Neural cell (in vitro differentiated cells): ENCODE results near the gene TRIM56. TPM values are rescaled to one million over a fixed set of nuclear protein-coding genes. Genes with fewer than 3 reads are reported as not detected.

Source experiments
- H2AFZ ChIP-seq: fragments of 200-600, 300-800 bp; sonication (generic), shearing (Covaris generic); 2 replicates; pipeline ENCODE4 v1.6.0; 2014; ENCODE audit warnings: low read depth, mild to moderate bottlenecking, antibody characterized with exemption, low read length, moderate library complexity
- H3F3A ChIP-seq: fragments of 200-600 bp; shearing (Covaris generic); 2 replicates; pipeline ENCODE4 v1.6.1; 2016; ENCODE audit warnings: mild to moderate bottlenecking, moderate library complexity, mixed read lengths, antibody characterized with exemption, low read length; ENCODE audit not compliant: insufficient read depth, poor library complexity, severe bottlenecking
- H3K27ac ChIP-seq: fragments of 200-600, 300-800 bp; sonication (generic), shearing (Covaris generic); 2 replicates; pipeline ENCODE4 v1.5.1; 2014; ENCODE audit warnings: mild to moderate bottlenecking, low read length, moderate library complexity
- H3K27me3 ChIP-seq: fragments of 300-800, 200-600 bp; sonication (generic), shearing (Covaris generic); 2 replicates; pipeline ENCODE4 v1.6.0; 2014; ENCODE audit warnings: mild to moderate bottlenecking, low read depth, low read length, moderate library complexity; ENCODE audit not compliant: insufficient read depth
- H3K36me3 ChIP-seq: fragments of 300-800, 200-600 bp; sonication (generic), shearing (Covaris generic); 2 replicates; pipeline ENCODE4 v1.5.1; 2014; ENCODE audit warnings: mild to moderate bottlenecking, antibody characterized with exemption, low read length, moderate library complexity; ENCODE audit not compliant: insufficient read depth
- H3K4me2 ChIP-seq: fragments of 300-800, 200-600 bp; sonication (generic), shearing (Covaris generic); 2 replicates; pipeline ENCODE4 v1.6.0; 2014; ENCODE audit warnings: mild to moderate bottlenecking, low read length
- H3K4me3 ChIP-seq: fragments of 300-800, 200-600 bp; sonication (generic), shearing (Covaris generic); 2 replicates; pipeline ENCODE4 v1.5.1; 2014; ENCODE audit warnings: mild to moderate bottlenecking, low read length, moderate library complexity
- H3K79me2 ChIP-seq: fragments of 200-600 bp; shearing (Covaris generic); replicated peaks from 2 replicates; pipeline ENCODE4 v1.6.0; 2014; ENCODE audit warnings: mild to moderate bottlenecking, low read length, moderate library complexity; ENCODE audit not compliant: insufficient read depth
- H3K9ac ChIP-seq: fragments of 300-800, 200-600 bp; sonication (generic), shearing (Covaris generic); 2 replicates; pipeline ENCODE4 v1.6.1; 2016; ENCODE audit warnings: mild to moderate bottlenecking, low read length, mixed read lengths
- H3K9me2 ChIP-seq: fragments of 200-600 bp; shearing (Covaris generic); 2 replicates; pipeline ENCODE4 v1.6.1; 2016; ENCODE audit warnings: mild to moderate bottlenecking, low read length, mixed read lengths; ENCODE audit not compliant: insufficient read depth
- H3K9me3 ChIP-seq: fragments of 200-600, 300-800 bp; sonication (generic), shearing (Covaris generic); 2 replicates; pipeline ENCODE4 v1.6.1; 2016; ENCODE audit warnings: mild to moderate bottlenecking, mixed run types, low read length, moderate library complexity, mixed read lengths
- H4K20me1 ChIP-seq: fragments of 200-600 bp; shearing (Covaris generic); 2 replicates; pipeline ENCODE4 v1.6.1; 2016; ENCODE audit warnings: mild to moderate bottlenecking, mixed run types; ENCODE audit not compliant: insufficient read depth
- CTCF ChIP-seq: fragments of 450-650 bp; IDR thresholded peaks from 2 replicates; pipeline ENCODE4 v1.5.1; 2014; ENCODE audit warnings: antibody characterized with exemption, mild to moderate bottlenecking, moderate library complexity; ENCODE audit not compliant: poor library complexity, severe bottlenecking
- EP300 ChIP-seq: fragments of 450-650 bp; conservative IDR thresholded peaks from 2 replicates; pipeline ENCODE4 v1.6.1; 2014; ENCODE audit warnings: antibody characterized with exemption, mild to moderate bottlenecking, moderate library complexity; ENCODE audit not compliant: poor library complexity, severe bottlenecking
- EZH2 ChIP-seq: fragments of 200-600, 300-800 bp; shearing (Covaris generic), sonication (generic); IDR thresholded peaks from 2 replicates; pipeline ENCODE4 v1.6.1; 2014; ENCODE audit warnings: antibody characterized with exemption, low read length, borderline replicate concordance, mild to moderate bottlenecking; ENCODE audit not compliant: insufficient read depth, poor library complexity, severe bottlenecking
- MXI1 ChIP-seq: fragments of 450-650 bp; conservative IDR thresholded peaks from 2 replicates; pipeline ENCODE4 v1.6.1; 2014; ENCODE audit warnings: antibody characterized with exemption, mild to moderate bottlenecking; ENCODE audit not compliant: poor library complexity, severe bottlenecking
- POLR2AphosphoS5 ChIP-seq: IDR thresholded peaks from 2 replicates; pipeline ENCODE4 v1.6.1; 2012
- RAD21 ChIP-seq: fragments of 450-650 bp; conservative IDR thresholded peaks from 2 replicates; pipeline ENCODE4 v1.6.1; 2014; ENCODE audit warnings: antibody characterized with exemption, mild to moderate bottlenecking, moderate library complexity
- REST ChIP-seq: IDR thresholded peaks from 2 replicates; pipeline ENCODE4 v1.6.1; 2012; ENCODE audit warnings: borderline replicate concordance
- SMC3 ChIP-seq: fragments of 450-650 bp; conservative IDR thresholded peaks from 2 replicates; pipeline ENCODE4 v1.6.1; 2014; ENCODE audit warnings: antibody characterized with exemption, mild to moderate bottlenecking, moderate library complexity; ENCODE audit not compliant: poor library complexity
- TAF1 ChIP-seq: IDR thresholded peaks from 2 replicates; pipeline ENCODE4 v1.6.1; 2012; ENCODE audit warnings: low read depth
- polyA plus RNA-seq: library from polyadenylated mRNA; depleted of rRNA; stranded (reverse); fragments of >200 nt; gene quantifications from 2 replicates; pipeline ENCODE4 v1.2.3, GENCODE V29; 2014

Gene TRIM56
- polyA plus RNA-seq, 1 donor from 2014 or later: 0.01 TPM

GRCh38 chr7:101094376-101094775, 9.1 kb downstream of the TRIM56 start:
- H3K4me3 ChIP-seq: no peak overlapping the region
- H3K36me3 ChIP-seq: no peaks in the 10 kb centered on the region
- H3K27ac ChIP-seq: no peak overlapping the region
- H4K20me1 ChIP-seq: no peaks in the 10 kb centered on the region
- H3F3A ChIP-seq: no peaks in the 10 kb centered on the region
- no peaks in the 10 kb centered on the region for H3K9me2 ChIP-seq
- no peak overlapping the region for H2AFZ ChIP-seq
- TF ChIP-seq REST (no peak), EZH2 (no peak), POLR2AphosphoS5 (no peak), SMC3 (no peak), EP300 (no peak), TAF1 (no peak), CTCF (no peak), MXI1 (no peak), RAD21 (no peak)
- no peaks in the 10 kb centered on the region for H3K27me3 ChIP-seq
- no peak overlapping the region for H3K9ac ChIP-seq
- no peaks in the 10 kb centered on the region for H3K9me3 ChIP-seq
- no peak overlapping the region for H3K4me2 ChIP-seq
- no peaks in the 10 kb centered on the region for H3K79me2 ChIP-seq

- no peaks in the 10 kb centered on the region for H3F3A ChIP-seq
- H3K36me3 ChIP-seq: no peaks in the 10 kb centered on the region
- H3K27ac ChIP-seq: no peak overlapping the region
- no peaks in the 10 kb centered on the region for H4K20me1 ChIP-seq
- no peaks in the 10 kb centered on the region for H3K27me3 ChIP-seq
- H2AFZ ChIP-seq: no peak overlapping the region
- no peak overlapping the region for H3K4me3 ChIP-seq
- H3K9ac ChIP-seq: no peak overlapping the region
- H3K4me2 ChIP-seq: no peak overlapping the region
- H3K79me2 ChIP-seq: no peaks in the 10 kb centered on the region
- no peaks in the 10 kb centered on the region for H3K9me3 ChIP-seq
- TF ChIP-seq EP300 (no peak), MXI1 (no peak), SMC3 (no peak), RAD21 (no peak), EZH2 (no peak), REST (no peak), CTCF (no peak), POLR2AphosphoS5 (no peak)
- H3K9me2 ChIP-seq: no peaks in the 10 kb centered on the region
Observed at GRCh38 chr7:101094791-101095375, 9.6 kb downstream of the TRIM56 start.
